NB4 (cell line): Measurements from ENCODE around the gene CDK17.

ENCODE experiments used
- CTCF ChIP-seq: IDR thresholded peaks from one replicate; pipeline ENCODE4 v1.5.1; 2012; ENCODE audit warnings: low read depth, low read length
- MAX ChIP-seq: IDR thresholded peaks from 2 replicates; pipeline ENCODE4 v1.6.1; 2011; ENCODE audit warnings: low read depth, low read length
- MYC ChIP-seq: IDR thresholded peaks from 2 replicates; pipeline ENCODE4 v1.6.1; 2011; ENCODE audit warnings: low read depth, low read length
- POLR2A ChIP-seq: IDR thresholded peaks from 2 replicates; pipeline ENCODE4 v1.6.1; 2011; ENCODE audit warnings: mild to moderate bottlenecking; ENCODE audit not compliant: insufficient read length; ENCODE audit errors: extremely low read depth

- TF ChIP-seq POLR2A (no peak), CTCF (no peak), MAX (no peak), MYC (no peak)
Measured at GRCh38 chr12:96289067-96289466, 111.2 kb downstream of the CDK17 start.
